Renal cortex interstitium (tissue), 11 donors: Measurements from ENCODE around the gene LMF1. TPM values are rescaled to one million over a fixed set of nuclear protein-coding genes. Genes with fewer than 3 reads are reported as not detected.

Experiments used
- DNase-seq, 11 donors: peaks; one replicate each; pipeline ENCODE4 v3.0.0-alpha.2; 2013; ENCODE audit warnings: low read depth in 9 of 11, low spot score in 4 of 11; ENCODE audit errors: extremely low read depth in 1 of 11
- polyA plus RNA-seq, 3 donors: library from polyadenylated mRNA; unstranded; fragments of 120-200 nt; gene quantifications; one replicate each; pipeline ENCODE4 v1.2.1, GENCODE V29; 2013; ENCODE audit not compliant: insufficient read length in 3 of 3

Gene LMF1
- polyA plus RNA-seq, 3 donors = 14.3 to 23.0 (median 18.4) TPM

- DNase-seq = no peak
Measured at GRCh38 chr16:852451-853185, 118.2 kb downstream of the LMF1 start.

DNA sequence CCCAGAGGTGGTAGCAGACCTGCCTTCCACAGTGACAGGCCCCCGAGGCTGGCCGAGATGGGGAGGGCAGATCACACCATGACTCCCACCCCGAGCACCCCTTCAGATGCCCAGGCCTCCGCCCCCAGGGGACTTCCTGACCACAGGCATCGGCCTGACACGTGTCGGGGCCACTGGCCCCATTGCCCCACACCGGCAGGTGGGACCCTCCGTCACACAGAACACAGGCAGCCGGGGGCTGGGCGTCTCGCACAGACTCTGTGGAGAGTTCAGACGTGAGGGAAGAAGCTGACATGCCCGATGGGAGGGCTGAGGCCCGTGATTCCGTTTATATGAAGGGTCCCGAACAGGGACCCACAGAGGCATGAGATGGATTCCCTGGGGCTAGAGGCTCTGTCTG is 118.9 kb downstream of the LMF1 start:
- DNase-seq = no peak

- no peak for DNase-seq
Measured at GRCh38 chr16:851209-851810, 119.5 kb downstream of the LMF1 start.

- no peak for DNase-seq
Measured at GRCh38 chr16:850668-851067, 120.1 kb downstream of the LMF1 start.

- DNase-seq = no peak
Measured at GRCh38 chr16:848510-849253, 122.1 kb downstream of the LMF1 start.

DNA sequence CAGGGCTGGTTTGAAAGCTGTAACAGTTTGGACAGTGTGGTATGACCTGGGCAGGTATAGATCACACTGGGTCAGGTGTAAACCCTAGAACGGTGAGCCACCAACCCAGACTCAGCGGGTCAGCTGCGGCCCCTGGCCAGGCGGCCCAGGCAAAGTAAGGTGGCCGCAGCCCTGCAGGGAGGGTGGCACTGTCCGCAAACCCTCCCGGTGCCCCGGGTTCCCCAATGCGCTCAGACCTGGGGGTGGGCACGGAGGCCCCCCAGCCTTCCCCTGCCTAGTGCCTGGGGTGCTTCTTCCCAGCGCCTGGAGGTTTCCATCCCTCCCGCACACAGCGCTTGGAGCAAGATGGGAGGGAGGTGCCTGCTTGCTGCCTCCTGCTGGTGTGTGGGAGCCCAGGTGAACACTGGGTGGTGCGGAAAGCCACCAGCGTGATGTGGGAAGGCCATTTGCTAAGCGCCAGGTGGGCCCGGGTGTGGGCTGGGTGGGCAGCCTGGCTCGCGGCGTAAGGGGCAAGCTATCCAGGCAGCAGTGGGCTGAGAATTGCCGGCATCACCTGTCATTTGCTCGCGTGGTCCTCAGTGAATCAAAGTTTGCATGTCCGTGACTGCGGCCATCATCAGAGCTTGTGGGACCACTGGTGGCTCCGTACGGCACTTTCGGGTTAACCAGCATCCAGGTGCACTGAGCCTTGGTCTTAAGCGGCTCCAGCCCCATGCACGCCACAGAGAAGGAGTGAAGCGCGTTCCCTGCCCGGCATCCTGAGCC is 122.9 kb downstream of the LMF1 start:
- DNase-seq = no peak

DNA sequence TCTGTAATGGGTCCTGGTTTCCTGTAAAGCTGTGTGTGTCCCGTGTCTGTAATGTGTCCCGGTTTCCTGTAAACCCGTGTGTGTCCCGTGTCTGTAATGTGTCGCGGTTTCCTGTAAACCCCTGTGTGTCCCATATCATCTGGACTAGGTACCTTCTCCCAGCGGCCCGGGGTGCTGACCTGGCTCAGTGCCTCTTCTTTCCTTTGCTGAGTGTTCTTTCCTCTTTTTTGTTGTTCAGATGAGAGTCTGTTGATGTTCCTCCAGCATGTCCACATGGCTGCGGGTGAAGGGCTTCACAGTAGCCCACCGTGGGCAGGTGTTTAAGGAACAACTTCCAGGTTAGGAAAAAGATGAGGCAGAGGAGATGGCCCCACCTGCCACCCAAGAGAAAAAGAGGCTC is 123.6 kb downstream of the LMF1 start:
- no peak for DNase-seq

DNA sequence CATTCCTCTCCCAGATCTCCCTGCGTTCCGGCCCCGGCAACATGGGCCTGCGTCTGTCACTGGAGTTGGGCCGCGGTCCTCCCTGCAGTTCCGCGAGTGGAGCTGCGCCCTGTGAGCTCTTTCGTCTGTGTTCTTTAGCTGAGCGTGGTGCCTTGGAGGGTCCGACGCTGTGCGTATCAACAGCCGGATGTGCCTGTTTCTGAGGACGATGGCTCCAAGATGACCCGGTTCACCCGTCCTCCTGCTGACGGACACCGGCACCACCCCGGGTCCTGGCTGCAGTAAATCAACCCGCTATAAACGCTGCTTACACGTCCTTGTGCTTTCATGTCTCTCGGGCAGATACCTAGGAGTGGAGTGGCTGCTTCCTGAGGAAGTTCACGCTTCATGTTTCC is 125.4 kb downstream of the LMF1 start:
- DNase-seq = peak in 3 of 11 donors; percentile 3 to 20 (median 11)

DNA sequence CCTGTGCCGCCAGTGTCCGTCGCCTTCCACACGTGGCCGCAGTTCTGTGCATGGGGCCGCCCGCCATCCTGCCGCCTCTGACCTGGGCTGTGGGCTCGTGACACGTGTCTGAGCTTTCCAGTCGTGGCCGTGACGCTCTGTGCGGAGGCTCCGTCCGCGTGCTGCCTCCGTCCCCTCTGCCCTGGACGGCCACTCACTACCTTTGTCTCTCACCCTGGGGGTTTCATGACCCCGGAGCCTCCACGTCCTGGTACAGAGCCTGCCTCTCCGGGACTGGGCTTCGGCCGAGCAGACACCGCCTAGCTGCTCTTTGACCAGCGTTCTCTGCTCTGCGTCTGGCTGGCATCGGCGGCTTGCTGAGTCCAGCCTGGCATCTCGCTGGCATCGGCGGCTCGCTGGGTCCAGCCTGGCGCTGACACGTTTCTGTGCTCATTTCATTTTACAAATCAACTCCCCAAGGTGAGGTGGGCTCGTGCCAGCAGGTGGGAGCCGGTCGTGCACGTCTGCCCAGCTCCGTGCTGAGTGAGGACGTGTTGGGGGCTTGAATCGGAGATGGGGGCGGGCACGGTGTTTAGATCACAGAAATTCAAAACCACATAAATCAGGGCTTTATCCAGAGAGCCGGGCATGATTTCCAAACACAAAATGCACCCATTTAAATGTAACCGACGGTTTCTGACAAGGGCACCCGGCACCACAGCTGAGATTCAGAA is 126.0 kb downstream of the LMF1 start:
- DNase-seq = no peak

DNA sequence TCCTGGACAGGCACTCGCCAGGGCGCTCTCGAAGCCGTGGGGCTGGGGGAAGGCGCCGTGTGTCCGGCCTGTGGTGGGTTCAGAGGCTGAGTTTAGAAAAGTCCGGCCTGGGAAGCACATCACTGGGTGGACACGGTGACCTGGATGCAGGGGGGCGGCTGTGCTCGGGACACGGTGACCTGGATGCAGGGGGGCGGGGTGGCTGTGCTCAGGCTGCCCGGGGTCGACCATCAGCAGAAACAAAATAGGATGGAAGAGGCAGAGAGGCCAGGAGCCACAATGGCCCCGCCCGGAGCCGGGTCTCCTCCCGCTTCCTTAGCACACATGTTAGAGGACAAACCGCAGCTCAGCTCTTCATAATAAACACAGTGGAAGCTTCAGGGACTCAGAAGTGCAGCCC is 127.0 kb downstream of the LMF1 start:
- no peak for DNase-seq

- no peak for DNase-seq
Measured at GRCh38 chr16:842711-843560, 127.8 kb downstream of the LMF1 start.

GRCh38 chr16:842061-842476 is 128.7 kb downstream of the LMF1 start:
- peak in 8 of 11 donors; percentile 22 to 53 (median 46) for DNase-seq

GRCh38 chr16:841455-842060 is 129.2 kb downstream of the LMF1 start:
- no peak for DNase-seq

- no peak for DNase-seq
Measured at GRCh38 chr16:840561-841454, 130.0 kb downstream of the LMF1 start.

GRCh38 chr16:839643-840408 is 131.0 kb downstream of the LMF1 start:
- DNase-seq = no peak

DNA sequence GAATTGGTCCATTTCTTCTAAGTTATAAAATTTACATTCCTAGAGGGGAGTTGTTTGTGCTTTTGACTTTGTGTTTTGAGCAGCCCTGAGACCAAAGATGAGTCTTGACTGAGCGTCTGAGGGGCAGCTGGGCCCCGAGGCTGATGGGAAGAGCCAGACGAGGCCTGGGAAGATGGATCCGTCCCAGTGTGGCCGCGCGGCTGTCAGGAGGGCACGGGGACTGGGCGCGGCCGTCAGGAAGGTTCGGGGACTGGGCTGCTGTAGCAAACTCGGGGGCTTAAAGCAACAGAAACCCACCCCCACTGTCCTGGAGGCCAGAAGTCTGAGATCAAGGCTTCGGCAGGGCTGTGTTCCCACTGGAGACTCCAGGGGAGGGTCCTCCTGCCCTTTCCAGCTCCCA is 132.0 kb downstream of the LMF1 start:
- no peak for DNase-seq
